Placental pericyte (primary cell): ENCODE measurements around the gene AP5B1. TPM values are rescaled to one million over a fixed set of nuclear protein-coding genes. Genes with fewer than 3 reads are reported as not detected.

Source experiments
- total RNA-seq: library from RNA; depleted of rRNA; stranded (reverse); fragments of >200 nt; gene quantifications from 2 replicates; pipeline ENCODE4 v1.2.3, GENCODE V29; 2012

Gene AP5B1, protein sequence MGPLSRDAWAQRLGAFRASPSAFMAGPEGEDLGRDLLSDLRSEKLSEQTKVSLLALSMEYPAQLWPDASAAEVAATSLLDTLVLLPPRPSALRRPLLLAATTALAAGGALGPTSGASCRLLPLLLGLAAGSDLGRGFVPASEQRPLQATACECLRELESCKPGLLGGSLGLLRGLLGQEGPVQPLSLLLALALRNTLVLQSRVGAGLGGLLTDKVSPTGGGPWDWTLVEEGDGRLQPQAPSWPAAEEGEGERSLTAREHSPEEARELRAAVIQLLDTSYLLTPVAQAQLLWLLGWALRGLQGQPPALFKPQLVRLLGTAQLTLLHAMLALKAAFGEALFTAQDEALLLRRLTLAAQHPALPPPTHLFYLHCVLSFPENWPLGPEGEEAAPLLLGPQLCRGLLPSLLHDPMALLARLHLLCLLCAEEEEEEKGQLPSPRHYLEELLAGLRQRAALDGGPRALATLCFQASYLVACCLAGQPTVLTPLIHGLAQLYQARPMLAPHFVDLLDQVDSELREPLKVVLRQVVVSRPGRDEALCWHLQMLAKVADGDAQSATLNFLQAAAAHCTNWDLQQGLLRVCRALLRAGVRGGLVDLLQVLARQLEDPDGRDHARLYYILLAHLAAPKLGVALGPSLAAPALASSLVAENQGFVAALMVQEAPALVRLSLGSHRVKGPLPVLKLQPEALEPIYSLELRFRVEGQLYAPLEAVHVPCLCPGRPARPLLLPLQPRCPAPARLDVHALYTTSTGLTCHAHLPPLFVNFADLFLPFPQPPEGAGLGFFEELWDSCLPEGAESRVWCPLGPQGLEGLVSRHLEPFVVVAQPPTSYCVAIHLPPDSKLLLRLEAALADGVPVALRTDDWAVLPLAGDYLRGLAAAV
- 14.0 and 17.0 TPM in 2 replicates for total RNA-seq

DNA sequence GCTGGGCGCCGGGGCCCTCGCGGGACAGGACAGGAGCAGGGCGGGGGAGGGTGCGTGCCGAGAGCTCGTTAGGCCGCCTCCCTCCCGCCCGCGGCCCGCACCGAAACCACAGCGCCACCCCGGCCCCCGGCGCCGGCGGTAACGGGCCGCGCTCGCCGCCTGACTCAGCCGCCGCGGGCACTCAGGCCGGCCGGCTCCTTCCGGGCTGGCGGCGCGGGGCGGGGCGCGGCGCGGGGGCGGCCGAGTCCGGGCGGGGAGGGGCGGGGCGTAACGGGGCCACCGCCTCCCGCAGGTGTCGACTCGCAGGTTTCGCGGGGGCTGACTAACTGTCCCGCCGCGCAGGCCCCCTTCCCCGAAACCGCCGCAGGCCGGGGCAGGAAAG lies at the start of gene AP5B1:
AP5B1 (minus strand) TSS at position 207 of the 382 bp plus-strand sequence. CDS start 385 bp downstream, outside the sequence.

DNA sequence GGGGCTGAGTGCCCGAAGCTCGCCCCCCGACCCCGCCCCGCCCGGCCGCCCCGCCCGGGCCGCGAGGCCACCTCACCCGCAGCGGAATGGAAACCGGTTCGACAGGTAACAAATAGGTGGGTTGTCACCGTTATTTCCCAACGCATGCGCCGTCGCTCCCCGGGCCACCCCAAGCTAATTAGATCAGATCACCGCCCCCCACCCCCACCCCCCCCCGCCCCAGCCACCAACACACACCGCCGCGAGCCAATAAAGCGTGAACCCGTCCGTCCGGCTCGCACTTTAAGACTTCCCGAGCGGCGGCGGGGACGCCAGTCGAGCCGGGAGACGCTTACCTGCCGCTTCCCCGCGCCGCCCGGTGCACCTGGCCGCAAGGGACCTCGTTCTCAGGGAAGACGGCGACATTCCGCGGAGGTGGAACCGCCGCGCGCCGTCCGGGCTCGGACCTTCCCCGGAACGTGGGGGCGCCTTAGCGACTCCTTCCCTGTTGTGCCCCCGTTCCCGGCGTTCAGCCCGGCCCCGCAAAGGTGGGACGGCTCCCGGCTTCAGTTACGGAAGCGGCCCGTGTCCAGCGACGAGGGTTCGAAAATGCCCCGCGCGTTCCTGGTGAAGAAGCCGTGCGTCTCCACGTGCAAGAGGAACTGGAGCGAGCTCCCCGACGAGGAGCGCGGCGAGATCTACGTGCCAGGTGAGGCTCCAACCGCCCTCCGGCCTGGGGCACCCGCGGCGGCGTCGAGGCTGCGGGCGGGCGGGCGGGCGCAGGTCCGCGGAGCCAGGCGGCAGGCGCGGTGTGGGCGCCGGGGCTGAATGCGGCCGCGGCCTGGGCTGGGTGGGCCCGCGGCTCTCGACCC lies 6.2 kb upstream of the AP5B1 start, which contains the start of gene OVOL1:
OVOL1 (plus strand) TSS at position 278 of the 851 bp plus-strand sequence; CDS start at position 589, 311 bp downstream.

Other genes with a start within 250 kb of the AP5B1 start
- 26.2 and 55.6 TPM in 2 replicates for gene LTBP3, start 222.6 kb downstream of the AP5B1 start, total RNA-seq
- gene ZNRD2, start 210.5 kb downstream of the AP5B1 start, total RNA-seq: 44.0 and 79.0 TPM in 2 replicates
- gene FAM89B, start 208.4 kb downstream of the AP5B1 start, total RNA-seq: 15.1 and 48.8 TPM in 2 replicates
- gene EHBP1L1, start 204.9 kb downstream of the AP5B1 start, total RNA-seq: 48.8 and 79.2 TPM in 2 replicates
- gene KCNK7, start 185.2 kb downstream of the AP5B1 start, total RNA-seq: not detected in 2 replicates
- gene MAP3K11, start 166.8 kb downstream of the AP5B1 start, total RNA-seq: 30.9 and 42.2 TPM in 2 replicates
- gene PCNX3, start 165.2 kb downstream of the AP5B1 start, total RNA-seq: 43.8 and 54.0 TPM in 2 replicates
- gene SIPA1, start 142.9 kb downstream of the AP5B1 start, total RNA-seq: 20.8 and 72.3 TPM in 2 replicates
- gene RELA, start 118.1 kb downstream of the AP5B1 start, total RNA-seq: 38.5 and 42.7 TPM in 2 replicates
- gene KAT5, start 68.7 kb downstream of the AP5B1 start, total RNA-seq: 51.8 and 60.2 TPM in 2 replicates
- 18.2 and 45.7 TPM in 2 replicates for gene RNASEH2C, start 60.2 kb downstream of the AP5B1 start, total RNA-seq
- gene OVOL1, start 6.1 kb upstream of the AP5B1 start, total RNA-seq: not detected in 2 replicates
- gene SNX32, start 53.0 kb upstream of the AP5B1 start, total RNA-seq: 0.44 TPM in 1 of 2 replicates, not detected in the other
- gene CFL1, start 77.2 kb upstream of the AP5B1 start, total RNA-seq: 1,011 and 1,285 TPM in 2 replicates
- gene MUS81, start 79.5 kb upstream of the AP5B1 start, total RNA-seq: 44.2 and 92.3 TPM in 2 replicates
- gene EFEMP2, start 91.8 kb upstream of the AP5B1 start, total RNA-seq: 69.9 and 112 TPM in 2 replicates
- gene CTSW, start 98.9 kb upstream of the AP5B1 start, total RNA-seq: not detected in 2 replicates
- gene FIBP, start 107.5 kb upstream of the AP5B1 start, total RNA-seq: 104 and 131 TPM in 2 replicates
- gene CCDC85B, start 109.7 kb upstream of the AP5B1 start, total RNA-seq: 41.1 and 45.2 TPM in 2 replicates
- 24.9 and 76.5 TPM in 2 replicates for gene FOSL1, start 119.4 kb upstream of the AP5B1 start, total RNA-seq
- gene C11orf68, start 138.1 kb upstream of the AP5B1 start, total RNA-seq: 25.4 and 29.2 TPM in 2 replicates
- gene DRAP1, start 138.4 kb upstream of the AP5B1 start, total RNA-seq: 130 and 156 TPM in 2 replicates
- not detected in 2 replicates for gene TSGA10IP, start 164.5 kb upstream of the AP5B1 start, total RNA-seq
- 29.6 and 43.3 TPM in 2 replicates for gene SART1, start 180.8 kb upstream of the AP5B1 start, total RNA-seq
- gene EIF1AD, start 221.2 kb upstream of the AP5B1 start, total RNA-seq: 50.8 and 55.7 TPM in 2 replicates
- 17.9 and 29.9 TPM in 2 replicates for gene BANF1, start 221.5 kb upstream of the AP5B1 start, total RNA-seq
- gene CST6, start 231.0 kb upstream of the AP5B1 start, total RNA-seq: 0.29 TPM in 1 of 2 replicates, not detected in the other
- 0.14 TPM in 1 of 2 replicates, not detected in the other for gene CATSPER1, start 245.5 kb upstream of the AP5B1 start, total RNA-seq